ENCODE results near the gene TIMM17A.

DNA sequence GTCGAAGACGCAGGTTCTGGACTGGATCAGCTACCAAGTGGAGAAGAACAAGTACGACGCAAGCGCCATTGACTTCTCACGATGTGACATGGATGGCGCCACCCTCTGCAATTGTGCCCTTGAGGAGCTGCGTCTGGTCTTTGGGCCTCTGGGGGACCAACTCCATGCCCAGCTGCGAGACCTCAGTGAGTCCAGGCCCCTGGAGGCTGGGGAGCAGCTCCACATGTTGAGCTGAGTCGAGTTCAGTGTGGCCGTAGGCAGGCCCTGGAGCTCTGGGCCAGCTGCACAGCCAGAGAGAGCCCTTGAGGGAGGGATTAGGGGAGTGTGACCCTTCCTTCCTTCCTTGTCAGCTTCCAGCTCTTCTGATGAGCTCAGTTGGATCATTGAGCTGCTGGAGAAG, 56.7 kb downstream of the TIMM17A start:
- TF ChIP-seq SUZ12 (IDR thresholded peaks at IDR 0.05): no peak
- no peak for TF ChIP-seq CTBP1 (IDR thresholded peaks at IDR 0.05; ENCODE audit: borderline replicate concordance)
- TF ChIP-seq LEF1 (IDR thresholded peaks at IDR 0.05; ENCODE audit: borderline replicate concordance): no peak
- TF ChIP-seq, protein P1, sequence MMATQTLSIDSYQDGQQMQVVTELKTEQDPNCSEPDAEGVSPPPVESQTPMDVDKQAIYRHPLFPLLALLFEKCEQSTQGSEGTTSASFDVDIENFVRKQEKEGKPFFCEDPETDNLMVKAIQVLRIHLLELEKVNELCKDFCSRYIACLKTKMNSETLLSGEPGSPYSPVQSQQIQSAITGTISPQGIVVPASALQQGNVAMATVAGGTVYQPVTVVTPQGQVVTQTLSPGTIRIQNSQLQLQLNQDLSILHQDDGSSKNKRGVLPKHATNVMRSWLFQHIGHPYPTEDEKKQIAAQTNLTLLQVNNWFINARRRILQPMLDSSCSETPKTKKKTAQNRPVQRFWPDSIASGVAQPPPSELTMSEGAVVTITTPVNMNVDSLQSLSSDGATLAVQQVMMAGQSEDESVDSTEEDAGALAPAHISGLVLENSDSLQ (IDR thresholded peaks at IDR 0.05): no peak

Measured in HEK293T (cell line).